GM21360 (cell line): Measurements from ENCODE around the gene GRIA3.

Source experiments
- ATAC-seq: cut with Tn5 transposase; IDR thresholded peaks from one replicate; pipeline ENCODE4 v1.9.1; 2021; ENCODE audit warnings: mild to moderate bottlenecking, moderate library complexity; ENCODE audit not compliant: unreplicated experiment

The GRIA3 gene

GRCh38 chrX:123184219-123184865, at the start of gene GRIA3:
Gene GRIA3 (plus strand): TSS chrX:123184278. CDS start chrX:123184536, 258 bp downstream.
- no peak for ATAC-seq

- no peak for ATAC-seq
Measured at GRCh38 chrX:123138473-123138872, 45.6 kb upstream of the GRIA3 start.

- ATAC-seq, result no peak
Measured at GRCh38 chrX:123140454-123140853, 43.6 kb upstream of the GRIA3 start.

GRCh38 chrX:123140904-123141303, 43.2 kb upstream of the GRIA3 start:
- ATAC-seq, result no peak

- ATAC-seq, result no peak
Measured at GRCh38 chrX:123153846-123154335, 30.2 kb upstream of the GRIA3 start.

- no peak for ATAC-seq
Measured at GRCh38 chrX:123155327-123155726, 28.8 kb upstream of the GRIA3 start.

- ATAC-seq, result no peak
Measured at GRCh38 chrX:123157586-123157985, 26.5 kb upstream of the GRIA3 start.

GRCh38 chrX:123159403-123159802, 24.7 kb upstream of the GRIA3 start:
- no peak for ATAC-seq

GRCh38 chrX:123167621-123168020, 16.5 kb upstream of the GRIA3 start:
- no peak for ATAC-seq

- ATAC-seq, result no peak
Measured at GRCh38 chrX:123169247-123169901, 14.7 kb upstream of the GRIA3 start.

- no peak for ATAC-seq
Measured at GRCh38 chrX:123170546-123170945, 13.5 kb upstream of the GRIA3 start.

GRCh38 chrX:123171781-123172180, 12.3 kb upstream of the GRIA3 start:
- no peak for ATAC-seq

- ATAC-seq, result no peak
Measured at GRCh38 chrX:123172869-123173268, 11.2 kb upstream of the GRIA3 start.

GRCh38 chrX:123173833-123174232, 10.2 kb upstream of the GRIA3 start:
- peak; percentile 52 for ATAC-seq

- no peak for ATAC-seq
Measured at GRCh38 chrX:123175366-123176122, 8.5 kb upstream of the GRIA3 start.

- no peak for ATAC-seq
Measured at GRCh38 chrX:123181233-123181914, 2.7 kb upstream of the GRIA3 start.

- ATAC-seq, result no peak
Measured at GRCh38 chrX:123184866-123185276, 793 bp downstream of the GRIA3 start.

- no peak for ATAC-seq
Measured at GRCh38 chrX:123185721-123186120, 1.6 kb downstream of the GRIA3 start.

GRCh38 chrX:123186801-123187200, 2.7 kb downstream of the GRIA3 start:
- no peak for ATAC-seq

GRCh38 chrX:123188081-123188480, 4.0 kb downstream of the GRIA3 start:
- ATAC-seq, result no peak

GRCh38 chrX:123189338-123189737, 5.3 kb downstream of the GRIA3 start:
- ATAC-seq, result no peak
